ENCODE measurements around the gene EPN2.

- TF ChIP-seq CTCF (IDR thresholded peaks at IDR 0.05) (no peak), POLR2A (IDR thresholded peaks at IDR 0.05) (no peak), EP300 (IDR thresholded peaks at IDR 0.05) (no peak)
These were observed 120.2 kb downstream of the EPN2 start for GRCh38 chr17:19357351-19357750.

Data from tibial nerve (tissue), 4 donors.